H1 (cell line): Measurements from ENCODE around the gene CORO1C. TPM values are rescaled to one million over a fixed set of nuclear protein-coding genes. Genes with fewer than 3 reads are reported as not detected.

ENCODE experiments used
- ASH2L ChIP-seq: fragments of 200-600, 300-600 bp; sonication (generic); IDR thresholded peaks from one replicate; pipeline ENCODE4 v1.7.1; 2017; ENCODE audit warnings: low read length
- JUN ChIP-seq: IDR thresholded peaks from 2 replicates; pipeline ENCODE4 v1.6.1; 2011; ENCODE audit warnings: low read depth, mild to moderate bottlenecking, improper control_type of control experiment, low read length
- RNF2 ChIP-seq: fragments of 200-900, 300-1000 bp; sonication (generic); IDR thresholded peaks from 2 replicates; pipeline ENCODE4 v1.7.1; 2016; ENCODE audit warnings: borderline replicate concordance, low read depth, mild to moderate bottlenecking, antibody characterized with exemption, low read length; ENCODE audit not compliant: poor library complexity, severe bottlenecking; ENCODE audit errors: missing control alignments
- USF2 ChIP-seq: IDR thresholded peaks from 2 replicates; pipeline ENCODE4 v1.6.1; 2011; ENCODE audit warnings: low read length, improper control_type of control experiment
- polyA plus RNA-seq, 7 experiments: library from polyadenylated mRNA; depleted of rRNA in 3 of 7; stranded (reverse) in 5 of 7; unstranded in 2 of 7; fragments of >200 nt in 5 of 7; fragments of 200-250 nt in 2 of 7; gene quantifications; 1 replicate in 5 of 7; 2 replicates in 1 of 7; 4 replicates in 1 of 7; pipeline versions ENCODE4 v1.2.1 to v1.2.3, GENCODE V29; 2011 to 2013; ENCODE audit warnings: missing spikeins in 2 of 7, mixed read lengths in 2 of 7
- total RNA-seq: library from RNA; stranded (reverse); fragmentation: NEBNext Ultra II Directional; extraction: Animal tissue kit (Norgen Biotek cat#: 25700); gene quantifications from 2 replicates; pipeline ENCODE4 v1.2.1, GENCODE V29; 2021

CORO1C gene
- total and polyA plus RNA-seq, 2 of the 8 experiments (the other 6 are each of a cell fraction or from before 2014, with no cell fraction given): 72.7 to 120 TPM

GRCh38 chr12:108681317-108681716 lies 50.0 kb downstream of the CORO1C start (continued):
- TF ChIP-seq JUN: no peak
- no peak for TF ChIP-seq RNF2
- no peak for TF ChIP-seq ASH2L
- TF ChIP-seq USF2: no peak
